GM12864 (cell line): ENCODE data around the gene ADAMTS2.

Experiments
- DNase-seq: peaks from one replicate; pipeline ENCODE4 v3.0.0-alpha.2; 2011; ENCODE audit warnings: low read depth
- H3K4me3 ChIP-seq: 2 replicates; pipeline ENCODE4 v1.5.1; 2011; ENCODE audit warnings: mild to moderate bottlenecking, low read depth, low read length, control low read depth
- TF ChIP-seq, protein P1 (sequence below): IDR thresholded peaks from 2 replicates; pipeline ENCODE4 v1.5.1; 2011; ENCODE audit warnings: low read depth, mild to moderate bottlenecking, moderate library complexity, low read length, control low read depth, inconsistent platforms; ENCODE audit errors: missing control alignments

Gene ADAMTS2

DNA sequence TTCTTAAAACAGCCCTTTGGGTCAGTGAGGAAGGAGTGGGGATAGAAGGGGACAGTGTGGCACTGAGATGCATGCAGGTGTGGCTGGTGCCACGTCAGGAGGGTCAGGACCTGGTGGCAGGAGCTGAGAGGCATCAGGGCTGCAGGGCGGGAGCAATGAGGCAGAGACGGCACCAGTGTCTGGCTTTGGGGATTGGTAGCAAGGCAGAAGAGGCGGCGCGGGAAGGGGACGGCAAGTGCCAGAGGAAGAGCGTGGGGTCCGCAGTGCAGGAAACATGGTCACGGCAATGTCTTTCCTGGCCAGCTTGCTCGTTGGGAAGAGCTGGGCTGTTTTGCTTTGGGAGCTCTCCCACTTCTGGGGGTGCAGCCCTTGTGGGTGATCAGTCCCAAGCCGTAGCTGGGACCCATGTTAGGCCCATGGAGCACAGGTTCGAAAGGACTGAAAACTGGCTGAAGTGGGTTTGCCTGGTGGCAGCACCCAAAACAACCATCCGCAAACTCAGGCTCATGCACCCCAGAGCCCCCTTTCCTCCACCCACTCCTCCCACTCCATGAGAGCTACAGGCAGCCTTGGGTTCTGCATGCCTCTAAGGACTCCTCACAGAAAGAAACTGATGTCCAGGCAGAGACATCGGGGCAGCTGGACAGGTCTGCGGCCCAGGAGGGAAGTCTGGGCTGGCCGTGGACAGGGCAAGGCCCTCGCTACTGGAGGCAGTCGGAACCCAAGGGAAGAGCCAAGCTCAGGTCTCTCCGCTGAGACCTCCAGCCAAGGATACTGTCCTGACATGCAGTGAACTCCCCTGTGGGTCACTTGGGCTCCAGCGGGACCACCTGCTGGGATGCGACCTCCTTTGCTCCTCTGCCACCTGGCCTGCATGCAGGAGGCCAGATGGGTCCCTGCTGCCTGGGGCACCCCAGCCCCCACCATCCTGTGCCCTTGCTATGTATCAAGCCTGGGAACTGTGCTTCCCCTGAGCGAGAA, 180.6 kb downstream of the ADAMTS2 start:
- TF ChIP-seq, protein P1, sequence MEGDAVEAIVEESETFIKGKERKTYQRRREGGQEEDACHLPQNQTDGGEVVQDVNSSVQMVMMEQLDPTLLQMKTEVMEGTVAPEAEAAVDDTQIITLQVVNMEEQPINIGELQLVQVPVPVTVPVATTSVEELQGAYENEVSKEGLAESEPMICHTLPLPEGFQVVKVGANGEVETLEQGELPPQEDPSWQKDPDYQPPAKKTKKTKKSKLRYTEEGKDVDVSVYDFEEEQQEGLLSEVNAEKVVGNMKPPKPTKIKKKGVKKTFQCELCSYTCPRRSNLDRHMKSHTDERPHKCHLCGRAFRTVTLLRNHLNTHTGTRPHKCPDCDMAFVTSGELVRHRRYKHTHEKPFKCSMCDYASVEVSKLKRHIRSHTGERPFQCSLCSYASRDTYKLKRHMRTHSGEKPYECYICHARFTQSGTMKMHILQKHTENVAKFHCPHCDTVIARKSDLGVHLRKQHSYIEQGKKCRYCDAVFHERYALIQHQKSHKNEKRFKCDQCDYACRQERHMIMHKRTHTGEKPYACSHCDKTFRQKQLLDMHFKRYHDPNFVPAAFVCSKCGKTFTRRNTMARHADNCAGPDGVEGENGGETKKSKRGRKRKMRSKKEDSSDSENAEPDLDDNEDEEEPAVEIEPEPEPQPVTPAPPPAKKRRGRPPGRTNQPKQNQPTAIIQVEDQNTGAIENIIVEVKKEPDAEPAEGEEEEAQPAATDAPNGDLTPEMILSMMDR, result no peak
- no peak for DNase-seq
- H3K4me3 ChIP-seq, result no peak overlapping the region

DNA sequence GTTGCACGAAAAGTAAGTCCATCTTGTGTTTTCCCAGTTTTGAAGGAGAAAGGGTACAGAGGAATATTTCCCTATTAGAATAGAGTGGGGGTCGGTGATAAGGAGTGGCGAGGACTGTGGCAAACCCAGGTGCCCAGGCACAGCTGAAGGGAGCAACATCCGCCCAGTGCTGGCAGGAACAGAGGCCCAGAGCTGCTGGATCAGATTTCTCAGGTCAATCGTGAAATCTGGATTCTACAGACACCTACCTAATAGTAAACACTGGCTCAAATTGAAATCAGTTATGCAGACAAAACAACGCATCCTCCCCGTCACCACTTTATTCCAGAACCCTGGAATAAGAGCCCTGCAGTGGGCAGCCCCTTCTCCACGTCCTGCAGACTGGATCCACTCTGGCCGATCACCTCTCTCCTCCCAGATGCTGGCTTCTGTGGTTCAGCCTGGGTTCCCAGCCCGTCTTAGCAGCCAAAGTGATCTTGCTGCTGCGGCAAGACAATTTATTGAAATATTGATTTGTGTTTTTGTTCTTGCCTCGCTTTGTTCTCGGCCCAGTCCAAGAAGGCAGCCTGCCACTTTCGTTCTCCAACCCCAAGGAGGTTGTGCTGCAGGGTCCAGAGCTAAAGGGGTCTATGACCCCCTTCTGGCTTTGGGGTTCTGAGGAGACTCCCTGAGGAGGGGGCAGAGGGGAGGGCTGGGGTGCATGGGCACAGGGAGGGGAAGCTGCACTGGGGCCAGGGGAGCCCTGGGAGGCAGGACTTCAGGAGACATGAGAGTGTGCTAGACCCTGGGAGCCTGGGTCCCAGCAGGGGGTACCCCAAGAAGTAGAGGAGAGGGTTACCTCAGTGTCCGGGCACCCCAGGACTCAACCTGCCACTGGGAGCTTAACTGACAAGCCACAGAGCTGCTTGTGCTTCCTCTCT, 181.8 kb downstream of the ADAMTS2 start:
- TF ChIP-seq, protein P1, result no peak
- no peak for DNase-seq
- H3K4me3 ChIP-seq, result no peak overlapping the region

DNA sequence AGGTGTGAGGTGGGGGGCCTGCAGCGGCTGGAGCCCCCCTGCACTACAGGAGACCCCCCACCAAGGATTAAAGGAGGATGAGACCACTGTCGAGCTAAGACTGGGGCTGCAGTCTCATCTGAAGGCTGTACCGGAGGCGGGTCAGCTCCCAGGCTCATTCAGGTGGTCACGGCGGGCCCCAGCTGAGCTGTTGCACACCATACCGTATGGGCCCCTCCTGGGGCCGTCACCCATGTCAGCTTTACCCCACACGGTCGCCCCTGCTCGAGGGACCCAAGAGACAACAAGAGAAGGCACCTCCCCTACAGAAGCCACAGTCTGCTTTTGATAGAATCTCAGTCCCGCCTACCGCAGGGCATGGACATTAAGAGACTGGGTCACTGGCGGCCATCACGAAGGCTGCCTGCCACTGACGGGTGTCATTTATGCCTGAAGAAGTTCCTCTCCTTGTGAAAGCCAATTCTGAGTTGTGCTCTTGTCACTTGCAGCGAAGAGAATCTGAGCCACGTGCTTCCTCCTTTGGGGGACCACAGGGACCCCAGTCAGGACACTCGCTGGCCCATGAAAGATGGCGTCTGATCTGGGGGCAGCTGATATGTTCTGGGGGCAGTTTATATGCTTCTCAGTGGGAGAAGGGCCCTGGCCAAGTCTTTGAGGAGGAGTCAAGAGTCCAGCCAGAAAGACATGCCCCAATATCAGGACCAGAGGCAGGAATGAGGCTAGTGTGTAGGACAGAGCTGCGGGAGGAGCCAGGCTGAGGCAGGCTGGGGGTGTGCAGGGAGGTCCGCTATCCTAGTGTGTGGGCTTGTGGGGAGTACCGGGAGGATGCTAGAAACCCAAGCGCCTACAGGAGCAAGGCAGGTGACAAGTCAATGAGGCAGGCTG, 182.7 kb downstream of the ADAMTS2 start:
- no peak overlapping the region for H3K4me3 ChIP-seq
- TF ChIP-seq, protein P1, result no peak
- no peak for DNase-seq

DNA sequence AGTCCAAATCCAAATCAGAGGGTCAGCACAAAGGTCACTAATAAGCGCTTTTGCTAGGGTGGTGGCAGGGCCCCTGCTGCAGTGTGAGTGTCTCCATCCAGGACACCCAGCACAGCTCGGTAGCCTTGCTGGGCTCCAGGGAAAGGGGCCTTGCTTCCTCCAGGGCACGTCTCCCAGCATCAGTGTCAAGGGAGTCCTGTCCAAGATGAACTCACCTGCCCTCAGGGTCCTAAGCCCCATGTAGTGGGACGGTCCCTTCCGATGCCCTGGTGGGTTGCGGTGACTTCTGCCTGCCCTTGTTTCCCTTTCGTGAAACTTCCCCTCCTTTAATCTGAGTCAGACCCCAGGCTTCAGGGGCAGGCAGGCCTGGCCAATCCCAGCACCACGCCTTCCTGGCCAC, 183.4 kb downstream of the ADAMTS2 start:
- TF ChIP-seq, protein P1, result no peak

DNA sequence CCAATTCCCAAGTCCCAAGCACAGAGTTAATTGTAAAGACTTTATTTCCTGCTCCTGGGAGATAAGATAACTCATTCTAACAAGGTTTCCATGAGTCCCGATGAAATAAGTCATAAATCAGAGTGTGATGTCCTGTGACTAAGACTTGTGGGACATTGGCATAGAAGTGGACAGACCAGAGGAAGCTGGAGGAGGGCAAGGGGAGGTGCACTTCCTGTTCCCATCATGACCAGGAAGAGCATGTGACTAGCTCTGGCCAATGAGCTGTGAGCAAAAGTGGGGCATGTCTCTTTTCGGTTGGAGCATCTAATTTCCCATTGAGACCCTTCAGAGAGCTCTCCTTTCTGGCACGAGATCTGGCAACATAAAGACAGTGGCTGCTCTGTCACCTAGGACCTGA, 184.7 kb downstream of the ADAMTS2 start:
- H3K4me3 ChIP-seq, result no peak overlapping the region
- no peak for DNase-seq
- TF ChIP-seq, protein P1, result no peak

More for the DNA sequence above, 183.4 kb downstream of the ADAMTS2 start:
- no peak overlapping the region for H3K4me3 ChIP-seq
- DNase-seq, result no peak

DNA sequence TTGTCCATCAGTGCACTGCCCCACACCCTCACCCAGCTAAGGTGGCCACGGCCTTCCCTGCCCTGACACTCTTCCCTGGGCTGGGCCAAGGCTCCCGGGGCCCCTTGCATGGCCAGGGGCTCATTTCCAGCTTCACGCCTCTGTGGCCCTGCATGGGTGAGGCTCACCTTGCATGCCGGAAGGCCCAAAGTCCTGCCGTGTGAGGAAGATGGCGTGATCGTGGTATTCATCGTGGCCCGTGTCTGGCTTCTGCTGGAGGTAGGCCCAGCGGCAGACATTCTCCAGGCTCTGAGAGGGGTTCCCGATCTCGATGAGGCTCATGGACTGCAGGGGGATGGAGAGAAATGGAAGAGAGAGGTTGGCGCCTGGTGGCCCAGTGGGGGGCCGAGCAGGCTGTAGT, 186.7 kb downstream of the ADAMTS2 start:
- TF ChIP-seq, protein P1, result no peak
- DNase-seq, result no peak
- H3K4me3 ChIP-seq, result no peak overlapping the region
